Hepatocyte (in vitro differentiated cells): Measurements from ENCODE around the gene SLC25A13. TPM values are rescaled to one million over a fixed set of nuclear protein-coding genes. Genes with fewer than 3 reads are reported as not detected.

Source experiments
- DNase-seq: peaks from one replicate; pipeline ENCODE4 v3.0.0-alpha.2; 2016; ENCODE audit warnings: low spot score
- H2AFZ ChIP-seq: fragments of 200-600 bp; sonication (generic); 2 replicates; pipeline ENCODE4 v1.6.0; 2016; ENCODE audit warnings: antibody characterized with exemption, mild to moderate bottlenecking
- H3K27ac ChIP-seq: fragments of 200-600 bp; sonication (generic); 2 replicates; pipeline ENCODE4 v1.5.1; 2016; ENCODE audit warnings: mild to moderate bottlenecking
- H3K27me3 ChIP-seq: fragments of 200-600 bp; sonication (generic); 2 replicates; pipeline ENCODE4 v1.6.1; 2016
- H3K36me3 ChIP-seq: fragments of 200-600 bp; sonication (generic); replicated peaks from 2 replicates; pipeline ENCODE4 v1.5.1; 2016; ENCODE audit warnings: low read depth; ENCODE audit not compliant: insufficient read depth
- H3K4me1 ChIP-seq: fragments of 200-600 bp; sonication (generic); 2 replicates; pipeline ENCODE4 v1.5.1; 2016; ENCODE audit warnings: mild to moderate bottlenecking, moderate library complexity; ENCODE audit not compliant: insufficient read depth
- H3K4me2 ChIP-seq: fragments of 200-600 bp; sonication (generic); 2 replicates; pipeline ENCODE4 v1.6.0; 2016
- H3K4me3 ChIP-seq: fragments of 200-600 bp; sonication (generic); 2 replicates; pipeline ENCODE4 v1.5.1; 2016; ENCODE audit warnings: mild to moderate bottlenecking
- H3K79me2 ChIP-seq: fragments of 200-600 bp; sonication (generic); 2 replicates; pipeline ENCODE4 v1.6.0; 2017; ENCODE audit warnings: mild to moderate bottlenecking
- H3K9me2 ChIP-seq: fragments of 200-600 bp; sonication (generic); replicated peaks from 2 replicates; pipeline ENCODE4 v1.6.0; 2017; ENCODE audit warnings: mild to moderate bottlenecking; ENCODE audit not compliant: insufficient read depth
- H3K9me3 ChIP-seq: fragments of 200-600 bp; sonication (generic); 2 replicates; pipeline ENCODE4 v1.5.1; 2016; ENCODE audit warnings: low read depth, mild to moderate bottlenecking
- H4K20me1 ChIP-seq: fragments of 200-600 bp; sonication (generic); 2 replicates; pipeline ENCODE4 v1.6.0; 2016; ENCODE audit warnings: mild to moderate bottlenecking; ENCODE audit not compliant: insufficient read depth, poor library complexity, severe bottlenecking
- EZH2 ChIP-seq: fragments of 200-600 bp; sonication (generic); IDR thresholded peaks from 2 replicates; pipeline ENCODE4 v1.6.1; 2016; ENCODE audit warnings: antibody characterized with exemption, mild to moderate bottlenecking, borderline replicate concordance
- EZH2phosphoT487 ChIP-seq: fragments of 200-600 bp; sonication (generic); IDR thresholded peaks from one replicate; pipeline ENCODE4 v1.6.1; 2018; ENCODE audit warnings: antibody characterized with exemption, mild to moderate bottlenecking, low read depth, moderate library complexity; ENCODE audit not compliant: unreplicated experiment, severe bottlenecking
- WGBS: methylation state at CpG from one replicate; pipeline ENCODE4 v1.1.6; 2016; ENCODE audit warnings: low lambda C conversion rate; ENCODE audit errors: missing lambda C conversion rate; 5-methylcytosine and 5-hydroxymethylcytosine counted together
- polyA plus RNA-seq: library from polyadenylated mRNA; unstranded; fragments of >200 nt; fragmentation: Nextera tagmentation; extraction: Ambion mirVana; gene quantifications from 2 replicates; pipeline ENCODE4 v1.2.1, GENCODE V29; 2016
- total RNA-seq: library from RNA; depleted of rRNA; stranded (reverse); fragments of >200 nt; gene quantifications from 2 replicates; pipeline ENCODE4 v1.2.3, GENCODE V29; 2014
- TF ChIP-seq, protein P1 (sequence below): fragments of 200-600 bp; sonication (generic); IDR thresholded peaks from 2 replicates; pipeline ENCODE4 v1.5.1; 2016; ENCODE audit warnings: antibody characterized with exemption, mild to moderate bottlenecking; ENCODE audit not compliant: poor library complexity

Gene SLC25A13
- total and polyA plus RNA-seq, 2 experiments from 2014 or later: 37.5 to 55.1 TPM

- TF ChIP-seq EZH2phosphoT487 (no peak), EZH2 (no peak)
- TF ChIP-seq, protein P1, sequence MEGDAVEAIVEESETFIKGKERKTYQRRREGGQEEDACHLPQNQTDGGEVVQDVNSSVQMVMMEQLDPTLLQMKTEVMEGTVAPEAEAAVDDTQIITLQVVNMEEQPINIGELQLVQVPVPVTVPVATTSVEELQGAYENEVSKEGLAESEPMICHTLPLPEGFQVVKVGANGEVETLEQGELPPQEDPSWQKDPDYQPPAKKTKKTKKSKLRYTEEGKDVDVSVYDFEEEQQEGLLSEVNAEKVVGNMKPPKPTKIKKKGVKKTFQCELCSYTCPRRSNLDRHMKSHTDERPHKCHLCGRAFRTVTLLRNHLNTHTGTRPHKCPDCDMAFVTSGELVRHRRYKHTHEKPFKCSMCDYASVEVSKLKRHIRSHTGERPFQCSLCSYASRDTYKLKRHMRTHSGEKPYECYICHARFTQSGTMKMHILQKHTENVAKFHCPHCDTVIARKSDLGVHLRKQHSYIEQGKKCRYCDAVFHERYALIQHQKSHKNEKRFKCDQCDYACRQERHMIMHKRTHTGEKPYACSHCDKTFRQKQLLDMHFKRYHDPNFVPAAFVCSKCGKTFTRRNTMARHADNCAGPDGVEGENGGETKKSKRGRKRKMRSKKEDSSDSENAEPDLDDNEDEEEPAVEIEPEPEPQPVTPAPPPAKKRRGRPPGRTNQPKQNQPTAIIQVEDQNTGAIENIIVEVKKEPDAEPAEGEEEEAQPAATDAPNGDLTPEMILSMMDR: no peak
These were observed 147.1 kb downstream of the SLC25A13 start for GRCh38 chr7:96174812-96175211.

DNA sequence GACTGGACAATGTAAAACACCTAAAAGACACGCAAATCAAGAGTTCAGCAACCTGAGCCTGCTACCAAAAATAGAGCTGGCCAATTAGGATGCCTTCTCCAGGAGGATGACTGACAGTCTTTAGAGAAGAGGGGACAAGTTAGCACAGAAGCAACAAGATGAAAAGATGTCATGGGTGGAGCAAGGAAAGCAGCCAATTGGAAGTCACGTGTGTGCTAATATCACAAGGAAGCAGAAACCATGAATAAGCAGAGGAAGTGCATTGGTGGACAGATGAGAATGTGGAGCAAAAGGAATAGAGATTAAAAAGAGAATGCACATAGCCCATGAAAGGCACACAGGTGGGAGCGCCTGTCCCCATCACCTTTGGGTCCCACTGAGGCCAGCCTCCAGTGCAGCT lies 148.1 kb downstream of the SLC25A13 start:
- Histone ChIP-seq H3K79me2 (no peaks in the 10 kb centered on the region), H3K4me2 (no peak overlapping the region), H4K20me1 (no peaks in the 10 kb centered on the region), H3K4me3 (no peak overlapping the region), H3K27ac (no peak overlapping the region), H3K36me3 (no peaks in the 10 kb centered on the region), H2AFZ (no peak overlapping the region), H3K4me1 (no peaks in the 10 kb centered on the region), H3K9me3 (no peaks in the 10 kb centered on the region), H3K27me3 (no peaks in the 10 kb centered on the region), H3K9me2 (no peaks in the 10 kb centered on the region)
- no peak for DNase-seq
- 97% methylated on average over 3 of the region's 3 CpGs for WGBS
- TF ChIP-seq, protein P1: no peak
- TF ChIP-seq EZH2 (no peak), EZH2phosphoT487 (no peak)

More at GRCh38 chr7:96174812-96175211, 147.1 kb downstream of the SLC25A13 start:
- Histone ChIP-seq H3K4me3 (no peak overlapping the region), H3K27ac (no peak overlapping the region), H3K4me1 (no peaks in the 10 kb centered on the region), H3K79me2 (no peaks in the 10 kb centered on the region), H3K9me3 (no peaks in the 10 kb centered on the region), H4K20me1 (no peaks in the 10 kb centered on the region), H3K9me2 (no peaks in the 10 kb centered on the region), H3K36me3 (no peaks in the 10 kb centered on the region), H3K27me3 (no peaks in the 10 kb centered on the region), H3K4me2 (no peak overlapping the region), H2AFZ (no peak overlapping the region)
- DNase-seq: no peak
- 48% methylated on average over 4 of the region's 4 CpGs for WGBS

- H3K36me3 ChIP-seq: no peaks in the 10 kb centered on the region
- H2AFZ ChIP-seq: no peak overlapping the region
- H3K4me1 ChIP-seq: no peaks in the 10 kb centered on the region
- H3K9me3 ChIP-seq: no peaks in the 10 kb centered on the region
- no peaks in the 10 kb centered on the region for H3K9me2 ChIP-seq
- H3K4me2 ChIP-seq: no peak overlapping the region
- no peak for DNase-seq
- H3K4me3 ChIP-seq: no peak overlapping the region
- no peaks in the 10 kb centered on the region for H3K79me2 ChIP-seq
- H4K20me1 ChIP-seq: no peaks in the 10 kb centered on the region
- peak overlapping the region; percentile 4 for H3K27ac ChIP-seq
- no peak for TF ChIP-seq EZH2phosphoT487
- TF ChIP-seq, protein P1: no peak
- no peaks in the 10 kb centered on the region for H3K27me3 ChIP-seq
- WGBS: 46% methylated on average over 5 of the region's 5 CpGs
These were observed 152.5 kb downstream of the SLC25A13 start for GRCh38 chr7:96169439-96169838.

DNA sequence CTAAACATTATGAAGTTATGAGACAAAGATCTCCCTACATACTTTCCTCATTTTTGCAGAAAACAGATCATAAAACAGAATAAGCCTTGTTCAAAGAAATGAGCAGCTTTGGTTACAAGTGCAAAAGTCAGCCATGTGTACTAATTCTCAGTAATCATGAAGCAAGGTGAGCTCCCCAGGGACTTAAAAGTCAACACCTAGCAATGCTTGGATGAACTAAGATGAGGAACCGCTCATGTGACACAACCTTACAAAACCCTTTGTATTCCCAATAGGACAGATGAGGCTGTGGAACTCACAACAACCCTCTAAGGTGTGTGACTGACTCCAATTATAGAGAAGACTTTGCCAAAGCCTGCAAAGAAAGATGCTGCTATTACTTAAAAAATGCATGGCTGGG lies 154.5 kb downstream of the SLC25A13 start:
- Histone ChIP-seq H2AFZ (no peak overlapping the region), H3K27ac (no peak overlapping the region), H3K9me2 (no peaks in the 10 kb centered on the region), H3K36me3 (no peaks in the 10 kb centered on the region), H4K20me1 (no peaks in the 10 kb centered on the region), H3K4me1 (no peaks in the 10 kb centered on the region), H3K4me3 (no peak overlapping the region), H3K4me2 (no peak overlapping the region), H3K27me3 (no peaks in the 10 kb centered on the region), H3K9me3 (no peaks in the 10 kb centered on the region), H3K79me2 (no peaks in the 10 kb centered on the region)
- TF ChIP-seq, protein P1: no peak
- TF ChIP-seq EZH2phosphoT487: no peak
- DNase-seq: no peak
- 89% methylated on average over 1 of the region's 1 CpG for WGBS
